ENCODE results near the gene LPP. TPM values are rescaled to one million over a fixed set of nuclear protein-coding genes. Genes with fewer than 3 reads are reported as not detected.

The LPP gene
- total and polyA plus RNA-seq, 8 donors = 8.0 to 885 (median 305) TPM

- Histone ChIP-seq H3K9me3 (no peaks in the 10 kb centered on the region), H3K4me1 (peaks cover 35 to 98% (median 63%) of the 10 kb centered on the region in 4 donors), H3K36me3 (peaks cover 0 to under 1% (median under 1%) of the 10 kb centered on the region in 4 donors), H3K27ac (peak overlapping the region in 3 of 5 donors; percentile 75 to 85 (median 82)), H3K27me3 (no peaks in the 10 kb centered on the region), H3K4me3 (no peak overlapping the region)
- intact Hi-C loops (cut with DNase I; ENCODE audit: low total_unique reads) = no loop called here
- 93 to 96% (median 95%) methylated on average over 3 of the region's 3 CpGs for WGBS, 5 donors
- DNase-seq = no peak
- TF ChIP-seq POLR2A (IDR thresholded peaks at IDR 0.05) (no peak), CTCF (IDR thresholded peaks at IDR 0.05) (no peak), EP300 (IDR thresholded peaks at IDR 0.05) (no peak), POLR2AphosphoS5 (IDR thresholded peaks at IDR 0.05) (no peak)
Observed at GRCh38 chr3:188184649-188185048, 30.7 kb downstream of the LPP start.

GRCh38 chr3:188185717-188186251, 31.8 kb downstream of the LPP start:
- H3K4me1 ChIP-seq = peaks cover 44 to 98% (median 63%) of the 10 kb centered on the region in 4 donors
- no peak overlapping the region for H3K4me3 ChIP-seq
- no peaks in the 10 kb centered on the region for H3K9me3 ChIP-seq
- TF ChIP-seq POLR2AphosphoS5 (IDR thresholded peaks at IDR 0.05) (no peak), CTCF (IDR thresholded peaks at IDR 0.05) (no peak), EP300 (IDR thresholded peaks at IDR 0.05) (no peak), POLR2A (IDR thresholded peaks at IDR 0.05) (no peak)
- intact Hi-C loops (cut with DNase I; ENCODE audit: low total_unique reads) = no loop called here
- DNase-seq = peak; percentile 55 to 58
- peak overlapping the region; percentile 75 to 85 (median 83) for H3K27ac ChIP-seq
- H3K36me3 ChIP-seq = no peaks in the 10 kb centered on the region
- 36 to 46% (median 42%) methylated on average over 7 of the region's 7 CpGs for WGBS, 5 donors
- H3K27me3 ChIP-seq = no peaks in the 10 kb centered on the region

- 35 to 48% (median 42%) methylated on average over 2 of the region's 2 CpGs for WGBS, 5 donors
- DNase-seq = peak in 1 of 2 donors; percentile 61
- Histone ChIP-seq H3K27ac (peak overlapping the region in 3 of 5 donors; percentile 82 to 85 (median 84)), H3K9me3 (no peaks in the 10 kb centered on the region), H3K4me3 (no peak overlapping the region), H3K36me3 (peaks cover 0 to 4% (median 0%) of the 10 kb centered on the region in 4 donors), H3K27me3 (no peaks in the 10 kb centered on the region), H3K4me1 (peaks cover 39 to 97% (median 67%) of the 10 kb centered on the region in 4 donors)
- TF ChIP-seq POLR2AphosphoS5 (IDR thresholded peaks at IDR 0.05) = peak in 1 of 3 donors; percentile 47
- TF ChIP-seq EP300 (IDR thresholded peaks at IDR 0.05) = no peak
- intact Hi-C loops (cut with DNase I; ENCODE audit: low total_unique reads) = no loop called here
Observed at GRCh38 chr3:188187053-188187452, 33.1 kb downstream of the LPP start.

- no peak for TF ChIP-seq CTCF (IDR thresholded peaks at IDR 0.05)
- no peak for TF ChIP-seq POLR2A (IDR thresholded peaks at IDR 0.05)
- no peak for TF ChIP-seq POLR2AphosphoS5 (IDR thresholded peaks at IDR 0.05)
- no peak for TF ChIP-seq EP300 (IDR thresholded peaks at IDR 0.05)
- no peaks in the 10 kb centered on the region for H3K27me3 ChIP-seq
- H3K4me1 ChIP-seq = peaks cover 34 to 97% (median 65%) of the 10 kb centered on the region in 4 donors
- DNase-seq = no peak
- H3K36me3 ChIP-seq = peaks cover 0 to 14% (median 5%) of the 10 kb centered on the region in 4 donors
- intact Hi-C loops (cut with DNase I; ENCODE audit: low total_unique reads) = no loop called here
- H3K27ac ChIP-seq = peak overlapping the region in 2 of 5 donors; percentile 50 to 73
- no peaks in the 10 kb centered on the region for H3K9me3 ChIP-seq
- no peak overlapping the region for H3K4me3 ChIP-seq
Observed at GRCh38 chr3:188188911-188189310, 35.0 kb downstream of the LPP start.

- peaks cover 0 to 14% (median 5%) of the 10 kb centered on the region in 4 donors for H3K36me3 ChIP-seq
- TF ChIP-seq CTCF (IDR thresholded peaks at IDR 0.05) (no peak), POLR2A (IDR thresholded peaks at IDR 0.05) (no peak), EP300 (IDR thresholded peaks at IDR 0.05) (no peak), POLR2AphosphoS5 (IDR thresholded peaks at IDR 0.05) (no peak)
- no peaks in the 10 kb centered on the region for H3K27me3 ChIP-seq
- 63 to 81% (median 77%) methylated on average over 3 of the region's 3 CpGs for WGBS, 5 donors
- H3K4me3 ChIP-seq = no peak overlapping the region
- peak overlapping the region in 1 of 5 donors; percentile 73 for H3K27ac ChIP-seq
- DNase-seq = no peak
- intact Hi-C loops (cut with DNase I; ENCODE audit: low total_unique reads) = no loop called here
- peaks cover 17 to 91% (median 63%) of the 10 kb centered on the region in 4 donors for H3K4me1 ChIP-seq
- H3K9me3 ChIP-seq = no peaks in the 10 kb centered on the region
Observed at GRCh38 chr3:188191460-188191859, 37.5 kb downstream of the LPP start.

Data from stomach (tissue), 9 donors.